K562 (cell line): ENCODE results near the gene COL16A1.

Source experiments
- ARID2 ChIP-seq: fragments of 450-650 bp; IDR thresholded peaks from 2 replicates; pipeline ENCODE4 v1.6.1; 2017; ENCODE audit warnings: antibody characterized with exemption, mild to moderate bottlenecking
- CEBPB ChIP-seq: fragments of 450-650 bp; IDR thresholded peaks from 2 replicates; pipeline ENCODE4 v1.6.1; 2016; ENCODE audit warnings: missing genetic modification characterization, missing compliant biosample characterization
- CREB1 ChIP-seq, 2 experiments: sonication (generic) in 1 of 2; formaldehyde crosslinking in 1 of 2; IDR thresholded peaks; 2 replicates each; pipeline versions ENCODE4 v1.6.1 to v1.8.0; 2012 to 2022; ENCODE audit warnings: inconsistent platforms in 1 of 2, mild to moderate bottlenecking in 1 of 2, missing genetic modification reagents in 1 of 2, moderate library complexity in 1 of 2
- EGR1 ChIP-seq: fragments of 450-650 bp; conservative IDR thresholded peaks from 2 replicates; pipeline ENCODE4 v1.6.1; 2017; ENCODE audit warnings: mild to moderate bottlenecking
- EP300 ChIP-seq: IDR thresholded peaks from 2 replicates; pipeline ENCODE4 v1.6.1; 2012; ENCODE audit warnings: low read length, improper control_type of control experiment
- ETS2 ChIP-seq: IDR thresholded peaks from 2 replicates; pipeline ENCODE4 v1.6.1; 2016; ENCODE audit warnings: borderline replicate concordance, missing genetic modification characterization, mild to moderate bottlenecking, moderate library complexity, missing compliant biosample characterization; ENCODE audit not compliant: poor library complexity, severe bottlenecking
- FOXA3 ChIP-seq, 2 experiments: fragments of 450-650 bp in 1 of 2; sonication (generic) in 1 of 2; formaldehyde crosslinking; IDR thresholded peaks in 1 of 2; conservative IDR thresholded peaks in 1 of 2; 2 replicates each; pipeline versions ENCODE4 v1.4.0 to v1.8.0; 2020 to 2022; ENCODE audit warnings: mild to moderate bottlenecking in 2 of 2, missing genetic modification reagents in 1 of 2
- HDAC2 ChIP-seq: fragments of 450-650 bp; IDR thresholded peaks from 2 replicates; pipeline ENCODE4 v1.6.1; 2016; ENCODE audit warnings: mild to moderate bottlenecking
- POLR2AphosphoS5 ChIP-seq: IDR thresholded peaks from 2 replicates; pipeline ENCODE4 v1.6.1; 2011; ENCODE audit warnings: mild to moderate bottlenecking, low read depth, low read length, moderate library complexity; ENCODE audit not compliant: control insufficient read depth, insufficient read depth
- RAD21 ChIP-seq, 2 experiments: fragments of 250-450 bp in 1 of 2; fragments of 450-650 bp in 1 of 2; sonication (Bioruptor Pico) in 1 of 2; formaldehyde crosslinking in 1 of 2; IDR thresholded peaks in 1 of 2; conservative IDR thresholded peaks in 1 of 2; 2 replicates each; pipeline versions ENCODE4 v1.4.0 to v1.8.0; 2020 to 2022; ENCODE audit warnings: mild to moderate bottlenecking in 2 of 2, moderate library complexity in 1 of 2
- SP1 ChIP-seq: sonication (generic); formaldehyde crosslinking; IDR thresholded peaks from 2 replicates; pipeline ENCODE4 v1.8.1; 2022; ENCODE audit warnings: mild to moderate bottlenecking, missing genetic modification reagents
- TF ChIP-seq, protein P1 (sequence below), 3 experiments: IDR thresholded peaks in 2 of 3; conservative IDR thresholded peaks in 1 of 3; 2 replicates each; pipeline ENCODE4 v1.5.1; 2011 to 2012; ENCODE audit warnings: low read length in 3 of 3, mild to moderate bottlenecking in 3 of 3, control low read depth in 2 of 3, improper control_type of control experiment in 1 of 3, inconsistent platforms in 1 of 3, low read depth in 1 of 3, mixed read lengths in 1 of 3, moderate library complexity in 1 of 3; ENCODE audit not compliant: insufficient read depth in 2 of 3

DNA sequence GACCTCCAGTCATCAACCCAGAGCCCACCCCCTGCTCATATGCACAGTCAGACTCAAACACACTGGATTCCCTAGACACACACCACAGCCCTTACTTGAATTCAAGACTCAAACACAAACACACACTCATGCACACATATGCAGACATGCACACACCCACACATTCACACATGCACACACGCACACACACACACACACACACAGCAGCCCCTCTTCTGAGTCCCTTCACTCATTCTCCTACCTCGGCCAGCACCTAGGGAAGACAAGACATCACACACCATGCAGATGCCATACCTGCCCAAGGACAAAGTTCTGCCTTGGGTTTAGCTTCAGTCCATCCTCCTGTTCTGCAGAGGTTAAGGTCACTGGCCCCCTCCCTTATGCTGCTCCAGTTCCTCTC, 87.9 kb downstream of the COL16A1 start:
- TF ChIP-seq CREB1 (IDR thresholded peaks at IDR 0.05) = no peak
- no peak for TF ChIP-seq CREB1 (CRISPR knock-in tag; IDR thresholded peaks at IDR 0.05)
- TF ChIP-seq HDAC2 = no peak
- TF ChIP-seq FOXA3 (CRISPR knock-in tag; conservative IDR thresholded peaks at IDR 0.05 in 1 of 2, IDR thresholded peaks at IDR 0.05 in 1 of 2) = no peak
- TF ChIP-seq EP300 = no peak
- TF ChIP-seq EGR1 = peak; percentile 31; the same call in 1 of the 2 replicates
- TF ChIP-seq, protein P1, sequence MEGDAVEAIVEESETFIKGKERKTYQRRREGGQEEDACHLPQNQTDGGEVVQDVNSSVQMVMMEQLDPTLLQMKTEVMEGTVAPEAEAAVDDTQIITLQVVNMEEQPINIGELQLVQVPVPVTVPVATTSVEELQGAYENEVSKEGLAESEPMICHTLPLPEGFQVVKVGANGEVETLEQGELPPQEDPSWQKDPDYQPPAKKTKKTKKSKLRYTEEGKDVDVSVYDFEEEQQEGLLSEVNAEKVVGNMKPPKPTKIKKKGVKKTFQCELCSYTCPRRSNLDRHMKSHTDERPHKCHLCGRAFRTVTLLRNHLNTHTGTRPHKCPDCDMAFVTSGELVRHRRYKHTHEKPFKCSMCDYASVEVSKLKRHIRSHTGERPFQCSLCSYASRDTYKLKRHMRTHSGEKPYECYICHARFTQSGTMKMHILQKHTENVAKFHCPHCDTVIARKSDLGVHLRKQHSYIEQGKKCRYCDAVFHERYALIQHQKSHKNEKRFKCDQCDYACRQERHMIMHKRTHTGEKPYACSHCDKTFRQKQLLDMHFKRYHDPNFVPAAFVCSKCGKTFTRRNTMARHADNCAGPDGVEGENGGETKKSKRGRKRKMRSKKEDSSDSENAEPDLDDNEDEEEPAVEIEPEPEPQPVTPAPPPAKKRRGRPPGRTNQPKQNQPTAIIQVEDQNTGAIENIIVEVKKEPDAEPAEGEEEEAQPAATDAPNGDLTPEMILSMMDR (IDR thresholded peaks at IDR 0.05 in 2 of 3, conservative IDR thresholded peaks at IDR 0.05 in 1 of 3; ENCODE audit: insufficient read depth in 2 of 3, low read depth in 1 of 3, low read length in 3 of 3) = no peak
- TF ChIP-seq ARID2 = no peak
- TF ChIP-seq SP1 = no peak
- TF ChIP-seq ETS2 (tag) = no peak
- no peak for TF ChIP-seq RAD21 (CRISPR knock-in tag; conservative IDR thresholded peaks at IDR 0.05 in 1 of 2, IDR thresholded peaks at IDR 0.05 in 1 of 2)
- TF ChIP-seq CEBPB (tag) = no peak
- no peak for TF ChIP-seq POLR2AphosphoS5
